Epithelial cell of esophagus (primary cell): ENCODE results near the gene C19orf25.
A peak's percentile ranks its signal among the peaks of the same experiment; 100 is the strongest.

Source experiments
- DNase-seq: peaks from one replicate; pipeline ENCODE4 v3.0.0; 2010; ENCODE audit warnings: low read depth
- H3K4me3 ChIP-seq: 2 replicates; pipeline ENCODE4 v1.5.1; 2011; ENCODE audit warnings: mild to moderate bottlenecking, low read length, control low read depth
- CTCF ChIP-seq: IDR thresholded peaks from 2 replicates; pipeline ENCODE4 v1.5.1; 2011; ENCODE audit warnings: low read depth, mild to moderate bottlenecking, low read length, control low read depth, inconsistent platforms; ENCODE audit not compliant: insufficient read depth; ENCODE audit errors: missing control alignments

Gene C19orf25

GRCh38 chr19:1427221-1427920 is 51.6 kb downstream of the C19orf25 start:
- DNase-seq, result no peak
- TF ChIP-seq CTCF, result no peak
- no peak overlapping the region for H3K4me3 ChIP-seq

GRCh38 chr19:1426736-1427135 is 52.3 kb downstream of the C19orf25 start:
- no peak for TF ChIP-seq CTCF
- H3K4me3 ChIP-seq, result no peak overlapping the region

GRCh38 chr19:1425902-1426301 is 53.1 kb downstream of the C19orf25 start:
- no peak for TF ChIP-seq CTCF
- DNase-seq, result no peak
- no peak overlapping the region for H3K4me3 ChIP-seq

More at GRCh38 chr19:1426736-1427135, 52.3 kb downstream of the C19orf25 start:
- DNase-seq, result no peak

- no peak for TF ChIP-seq CTCF
- peak; percentile 91 for DNase-seq
- H3K4me3 ChIP-seq, result no peak overlapping the region
Measured at GRCh38 chr19:1425102-1425837, 53.7 kb downstream of the C19orf25 start.

GRCh38 chr19:1424192-1424955 is 54.6 kb downstream of the C19orf25 start:
- no peak for DNase-seq
- no peak overlapping the region for H3K4me3 ChIP-seq
- no peak for TF ChIP-seq CTCF

- no peak for TF ChIP-seq CTCF
- DNase-seq, result no peak
- no peak overlapping the region for H3K4me3 ChIP-seq
Measured at GRCh38 chr19:1423436-1424191, 55.4 kb downstream of the C19orf25 start.
